ENCODE data around the gene TIMM23B. TPM values are rescaled to one million over a fixed set of nuclear protein-coding genes. Genes with fewer than 3 reads are reported as not detected.
"Not testable (repeated sequence)": the region's sequence is repeated elsewhere in the genome, so short reads cannot be mapped to it uniquely, and the experiment has no call there.

TIMM23B gene
- total and polyA plus RNA-seq, 2 donors from 2014 or later: 4.1 to 19.4 TPM

DNA sequence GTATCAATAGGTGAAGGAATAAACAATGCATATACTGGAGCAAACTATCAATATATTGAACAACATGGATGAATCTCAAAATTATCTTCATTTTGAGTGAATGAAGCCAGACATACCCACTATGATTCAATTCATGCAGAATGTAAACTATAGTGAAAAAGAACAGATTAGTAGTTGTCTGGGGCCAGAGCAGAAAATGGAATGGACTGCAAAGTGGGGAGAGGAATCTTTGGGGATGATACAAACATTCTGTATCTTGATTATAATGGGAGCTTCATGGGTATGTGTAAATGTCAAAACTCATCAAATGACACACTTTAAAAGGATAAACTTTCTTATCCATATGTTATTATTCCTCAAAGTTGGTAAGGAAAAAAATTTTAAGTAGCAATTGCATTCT, 23.9 kb upstream of the TIMM23B start:
- H3K4me3 ChIP-seq (ENCODE audit: low read length in 3 of 3); H3K9ac ChIP-seq (ENCODE audit: low read length in 3 of 3); H3K4me1 ChIP-seq (ENCODE audit: control insufficient read depth in 2 of 3, insufficient read depth in 2 of 3, low read depth in 1 of 3, low read length in 3 of 3); FAIRE-seq; DNase-seq; H3K36me3 ChIP-seq (ENCODE audit: control insufficient read depth in 2 of 3, insufficient read depth in 3 of 3, low read length in 3 of 3); H3K27me3 ChIP-seq (ENCODE audit: control insufficient read depth, insufficient read depth, low read length); H3K27ac ChIP-seq (ENCODE audit: low read depth in 2 of 2, low read length in 2 of 2); intact Hi-C loops (cut with DNase I); H3K9me3 ChIP-seq (ENCODE audit: control insufficient read depth in 2 of 3, insufficient read depth in 1 of 3, low read length in 3 of 3): not testable (repeated sequence)

DNA sequence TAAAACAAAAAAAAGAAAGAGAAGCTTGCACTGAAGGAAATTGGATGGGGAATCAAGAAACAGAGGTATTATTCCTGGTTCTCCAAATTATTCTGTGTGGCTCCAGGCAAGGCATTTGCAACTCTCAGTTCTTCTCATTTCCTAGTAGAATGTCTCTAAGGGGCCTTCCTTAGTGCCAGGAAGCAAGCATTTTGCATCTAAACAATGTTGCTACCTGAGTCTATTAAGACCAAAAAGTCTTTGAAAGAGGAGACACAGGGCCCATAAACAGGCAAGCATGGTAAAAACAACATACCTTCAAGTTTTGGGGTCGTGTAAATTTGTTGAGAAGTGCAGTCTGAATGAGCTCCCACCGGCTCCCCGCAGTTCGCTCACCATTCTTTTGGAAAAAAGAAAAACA, 19.8 kb upstream of the TIMM23B start:
- DNase-seq; H3K27me3 ChIP-seq (ENCODE audit: control insufficient read depth, insufficient read depth, low read length); H3K4me1 ChIP-seq (ENCODE audit: control insufficient read depth in 2 of 3, insufficient read depth in 2 of 3, low read depth in 1 of 3, low read length in 3 of 3); H3K36me3 ChIP-seq (ENCODE audit: control insufficient read depth in 2 of 3, insufficient read depth in 3 of 3, low read length in 3 of 3); intact Hi-C loops (cut with DNase I); H3K9ac ChIP-seq (ENCODE audit: low read length in 3 of 3); FAIRE-seq; H3K27ac ChIP-seq (ENCODE audit: low read depth in 2 of 2, low read length in 2 of 2); H3K4me3 ChIP-seq (ENCODE audit: low read length in 3 of 3); H3K9me3 ChIP-seq (ENCODE audit: control insufficient read depth in 2 of 3, insufficient read depth in 1 of 3, low read length in 3 of 3): not testable (repeated sequence)

DNA sequence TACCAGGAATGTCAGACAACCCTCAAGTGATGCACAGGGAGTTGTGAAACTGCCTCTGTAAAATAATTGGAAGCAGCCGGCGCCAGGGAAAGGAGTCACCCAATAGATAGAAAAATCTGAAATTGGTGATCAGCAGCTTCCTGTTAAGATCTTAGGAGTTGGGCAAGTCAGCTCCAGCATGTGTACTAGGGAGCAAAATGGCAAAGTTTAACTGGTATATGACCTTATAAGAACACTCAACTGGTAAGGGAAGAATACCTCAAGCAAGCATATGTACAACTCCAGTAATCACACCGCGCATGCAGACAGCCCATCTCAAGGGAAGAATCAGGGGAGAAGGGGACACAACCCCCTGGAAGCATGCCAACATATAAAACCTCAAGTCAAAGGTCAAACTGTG, 18.3 kb upstream of the TIMM23B start:
- FAIRE-seq; H3K36me3 ChIP-seq (ENCODE audit: control insufficient read depth in 2 of 3, insufficient read depth in 3 of 3, low read length in 3 of 3); H3K9ac ChIP-seq (ENCODE audit: low read length in 3 of 3); intact Hi-C loops (cut with DNase I); H3K4me1 ChIP-seq (ENCODE audit: control insufficient read depth in 2 of 3, insufficient read depth in 2 of 3, low read depth in 1 of 3, low read length in 3 of 3); DNase-seq; H3K27me3 ChIP-seq (ENCODE audit: control insufficient read depth, insufficient read depth, low read length); H3K9me3 ChIP-seq (ENCODE audit: control insufficient read depth in 2 of 3, insufficient read depth in 1 of 3, low read length in 3 of 3); H3K4me3 ChIP-seq (ENCODE audit: low read length in 3 of 3); H3K27ac ChIP-seq (ENCODE audit: low read depth in 2 of 2, low read length in 2 of 2): not testable (repeated sequence)

DNA sequence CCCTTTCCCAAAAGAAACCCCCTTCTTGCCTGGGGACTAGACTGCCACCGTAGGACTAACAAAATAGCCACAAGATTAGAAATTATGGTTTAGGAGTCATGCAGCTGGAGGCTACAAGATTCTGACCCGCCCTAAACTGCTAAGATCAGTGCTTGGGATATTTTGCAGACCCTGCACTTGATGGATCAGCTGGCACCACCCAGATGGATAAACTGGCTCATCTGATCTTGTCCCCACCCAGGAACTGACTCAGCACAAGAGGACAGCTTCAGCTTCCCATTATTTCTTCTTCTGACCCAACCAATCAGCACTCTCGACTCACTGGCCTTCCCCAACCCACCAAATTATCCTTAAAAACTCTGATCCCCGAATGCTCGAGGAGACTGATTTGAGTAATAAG, 10.6 kb upstream of the TIMM23B start:
- intact Hi-C loops (cut with DNase I); H3K9me3 ChIP-seq (ENCODE audit: control insufficient read depth in 2 of 3, insufficient read depth in 1 of 3, low read length in 3 of 3); H3K27me3 ChIP-seq (ENCODE audit: control insufficient read depth, insufficient read depth, low read length); H3K4me3 ChIP-seq (ENCODE audit: low read length in 3 of 3); H3K36me3 ChIP-seq (ENCODE audit: control insufficient read depth in 2 of 3, insufficient read depth in 3 of 3, low read length in 3 of 3); H3K4me1 ChIP-seq (ENCODE audit: control insufficient read depth in 2 of 3, insufficient read depth in 2 of 3, low read depth in 1 of 3, low read length in 3 of 3); DNase-seq; FAIRE-seq; H3K27ac ChIP-seq (ENCODE audit: low read depth in 2 of 2, low read length in 2 of 2); H3K9ac ChIP-seq (ENCODE audit: low read length in 3 of 3): not testable (repeated sequence)

DNA sequence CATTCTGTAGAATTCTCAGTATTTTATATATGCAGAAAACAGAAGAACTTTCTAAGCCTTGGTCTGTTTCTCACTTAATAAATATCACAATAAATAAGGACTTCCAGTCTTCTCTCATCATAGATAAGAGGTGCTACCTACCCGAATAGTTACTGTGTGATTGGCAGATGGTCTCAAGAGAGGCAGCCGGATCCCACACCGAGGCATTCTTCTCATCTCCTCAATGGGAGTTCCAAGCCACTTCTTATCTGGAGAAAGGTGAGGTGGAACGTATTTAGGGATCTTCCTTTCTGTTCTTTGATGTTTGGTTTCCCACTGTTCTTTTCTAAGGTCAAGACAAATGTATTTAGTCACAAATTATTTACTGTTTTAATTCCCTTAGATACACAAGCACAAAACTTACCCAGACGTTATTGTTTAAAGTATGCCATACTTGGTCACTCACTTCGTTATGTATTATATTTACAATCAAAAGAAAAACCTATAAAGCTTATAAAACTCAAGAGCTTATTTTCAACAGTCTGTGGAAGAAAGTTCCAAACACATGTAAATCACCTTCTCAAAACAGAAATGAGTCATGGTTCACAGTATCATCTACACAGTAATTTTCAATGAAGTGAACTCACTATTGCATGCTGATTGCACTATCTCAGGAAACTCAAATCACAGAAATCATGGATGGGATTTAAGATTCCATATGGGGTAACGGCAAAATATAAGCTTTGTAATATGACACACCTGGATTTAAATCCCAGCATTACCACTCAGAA, 9.7 kb upstream of the TIMM23B start:
- H3K36me3 ChIP-seq (ENCODE audit: control insufficient read depth in 2 of 3, insufficient read depth in 3 of 3, low read length in 3 of 3); H3K9ac ChIP-seq (ENCODE audit: low read length in 3 of 3); H3K27me3 ChIP-seq (ENCODE audit: control insufficient read depth, insufficient read depth, low read length); H3K27ac ChIP-seq (ENCODE audit: low read depth in 2 of 2, low read length in 2 of 2); intact Hi-C loops (cut with DNase I); H3K4me3 ChIP-seq (ENCODE audit: low read length in 3 of 3); H3K4me1 ChIP-seq (ENCODE audit: control insufficient read depth in 2 of 3, insufficient read depth in 2 of 3, low read depth in 1 of 3, low read length in 3 of 3); H3K9me3 ChIP-seq (ENCODE audit: control insufficient read depth in 2 of 3, insufficient read depth in 1 of 3, low read length in 3 of 3); DNase-seq; FAIRE-seq: not testable (repeated sequence)

DNA sequence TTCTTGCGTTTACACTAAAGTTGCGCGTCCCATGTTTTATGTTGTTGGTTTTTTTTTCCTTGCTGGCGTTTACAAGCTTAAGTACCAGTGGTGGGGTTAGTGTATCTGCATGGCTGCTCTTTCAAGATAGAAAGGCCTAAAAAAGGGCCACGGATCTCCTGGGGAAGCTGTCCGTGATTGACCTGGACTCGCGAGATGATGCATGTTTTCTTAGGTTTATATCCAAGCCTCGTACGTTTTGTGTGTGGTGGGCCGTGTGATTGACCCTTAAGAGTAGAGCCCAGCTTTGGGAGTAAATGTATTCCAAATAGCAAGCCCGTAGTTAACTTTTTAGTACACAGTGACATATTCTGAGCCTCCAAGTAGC, 469 bp downstream of the TIMM23B start:
- intact Hi-C loops (cut with DNase I); H3K4me1 ChIP-seq (ENCODE audit: control insufficient read depth in 2 of 3, insufficient read depth in 2 of 3, low read depth in 1 of 3, low read length in 3 of 3); H3K27me3 ChIP-seq (ENCODE audit: control insufficient read depth, insufficient read depth, low read length); H3K9me3 ChIP-seq (ENCODE audit: control insufficient read depth in 2 of 3, insufficient read depth in 1 of 3, low read length in 3 of 3); FAIRE-seq; H3K36me3 ChIP-seq (ENCODE audit: control insufficient read depth in 2 of 3, insufficient read depth in 3 of 3, low read length in 3 of 3); H3K27ac ChIP-seq (ENCODE audit: low read depth in 2 of 2, low read length in 2 of 2): not testable (repeated sequence)
- peak in 2 of 5 donors; percentile 5 to 15 for DNase-seq
- peak overlapping the region; percentile 79 to 87 (median 81) for H3K4me3 ChIP-seq (ENCODE audit: low read length in 3 of 3)
- H3K9ac ChIP-seq (ENCODE audit: low read length in 3 of 3): peak overlapping the region; percentile 66 to 78 (median 72)

DNA sequence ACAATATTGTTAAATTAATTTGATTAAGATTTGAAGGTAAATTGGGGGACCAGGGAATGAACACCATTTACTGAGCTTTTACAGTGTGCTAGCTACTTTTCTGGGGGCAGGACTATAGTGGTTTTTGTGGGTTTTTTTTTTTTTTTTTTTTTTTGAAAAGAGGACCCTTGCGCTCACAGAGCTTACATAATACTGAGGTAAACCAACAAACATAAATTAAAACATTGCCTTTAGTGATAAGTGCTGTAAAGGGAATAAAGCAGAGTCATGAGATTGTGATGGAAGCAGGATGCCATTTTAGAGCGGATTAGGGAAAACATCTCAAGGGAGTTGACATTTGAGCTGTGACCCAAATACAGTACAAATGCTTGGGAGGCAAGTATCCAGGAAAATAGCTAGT, 1.8 kb downstream of the TIMM23B start:
- FAIRE-seq: not testable (repeated sequence)

DNA sequence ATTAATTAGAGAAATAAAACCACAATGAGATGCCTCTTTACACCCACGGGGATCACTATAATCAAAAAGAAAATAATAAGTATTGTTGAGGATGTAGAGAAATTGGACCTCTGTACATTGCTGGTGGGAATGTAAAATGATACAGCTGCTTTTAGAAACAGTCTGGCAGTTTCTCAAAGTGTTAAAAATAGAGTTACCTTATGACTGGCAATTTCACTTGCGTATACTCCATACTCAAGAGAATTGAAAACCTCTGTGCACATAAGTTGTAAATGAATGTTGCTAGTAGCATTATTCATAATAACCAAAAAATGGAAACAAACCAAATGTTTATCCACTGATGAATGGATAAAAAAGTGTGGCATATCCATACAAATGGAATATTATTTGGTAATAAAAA, 6.3 kb downstream of the TIMM23B start:
- H3K27ac ChIP-seq (ENCODE audit: low read depth in 2 of 2, low read length in 2 of 2); intact Hi-C loops (cut with DNase I); H3K4me1 ChIP-seq (ENCODE audit: control insufficient read depth in 2 of 3, insufficient read depth in 2 of 3, low read depth in 1 of 3, low read length in 3 of 3); H3K36me3 ChIP-seq (ENCODE audit: control insufficient read depth in 2 of 3, insufficient read depth in 3 of 3, low read length in 3 of 3); H3K27me3 ChIP-seq (ENCODE audit: control insufficient read depth, insufficient read depth, low read length); H3K9me3 ChIP-seq (ENCODE audit: control insufficient read depth in 2 of 3, insufficient read depth in 1 of 3, low read length in 3 of 3); H3K4me3 ChIP-seq (ENCODE audit: low read length in 3 of 3); FAIRE-seq; H3K9ac ChIP-seq (ENCODE audit: low read length in 3 of 3); DNase-seq: not testable (repeated sequence)

More for the DNA sequence above, 1.8 kb downstream of the TIMM23B start:
- DNase-seq; H3K27me3 ChIP-seq (ENCODE audit: control insufficient read depth, insufficient read depth, low read length); H3K27ac ChIP-seq (ENCODE audit: low read depth in 2 of 2, low read length in 2 of 2); H3K36me3 ChIP-seq (ENCODE audit: control insufficient read depth in 2 of 3, insufficient read depth in 3 of 3, low read length in 3 of 3); H3K4me1 ChIP-seq (ENCODE audit: control insufficient read depth in 2 of 3, insufficient read depth in 2 of 3, low read depth in 1 of 3, low read length in 3 of 3); intact Hi-C loops (cut with DNase I); H3K4me3 ChIP-seq (ENCODE audit: low read length in 3 of 3); H3K9ac ChIP-seq (ENCODE audit: low read length in 3 of 3); H3K9me3 ChIP-seq (ENCODE audit: control insufficient read depth in 2 of 3, insufficient read depth in 1 of 3, low read length in 3 of 3): not testable (repeated sequence)
